NCI-H748 treated with DMSO at 0.1 percent for 48 hours (cell line): ENCODE results near the gene TTYH3.
"Not testable (repeated sequence)": the region's sequence is repeated elsewhere in the genome, so short reads cannot be mapped to it uniquely, and the experiment has no call there.

Experiments
- DNase-seq: peaks from one replicate; lab custom pipeline; 2025; lab: John Stamatoyannopoulos, UW

The TTYH3 gene

DNA sequence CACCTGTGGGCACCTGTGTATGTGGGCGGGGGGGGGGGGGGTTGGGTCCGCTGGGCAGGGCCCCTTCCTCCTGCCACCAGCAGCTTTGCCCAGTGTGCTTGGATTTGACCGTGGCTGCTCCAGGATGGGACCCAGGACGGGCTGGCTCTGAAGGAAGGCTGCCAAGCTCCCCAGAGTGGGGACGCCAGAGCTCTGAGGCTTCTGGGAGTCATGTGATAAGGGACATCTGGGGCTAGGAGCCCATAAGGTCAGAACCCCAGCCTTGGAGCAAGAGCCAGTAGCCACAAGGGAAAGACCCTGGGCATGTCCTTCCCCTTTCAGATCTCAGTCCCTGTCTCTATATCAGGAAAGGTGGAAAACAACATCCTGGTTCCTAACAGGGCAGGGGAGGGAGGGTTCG is 34.4 kb downstream of the TTYH3 start:
- DNase-seq, result no peak

DNA sequence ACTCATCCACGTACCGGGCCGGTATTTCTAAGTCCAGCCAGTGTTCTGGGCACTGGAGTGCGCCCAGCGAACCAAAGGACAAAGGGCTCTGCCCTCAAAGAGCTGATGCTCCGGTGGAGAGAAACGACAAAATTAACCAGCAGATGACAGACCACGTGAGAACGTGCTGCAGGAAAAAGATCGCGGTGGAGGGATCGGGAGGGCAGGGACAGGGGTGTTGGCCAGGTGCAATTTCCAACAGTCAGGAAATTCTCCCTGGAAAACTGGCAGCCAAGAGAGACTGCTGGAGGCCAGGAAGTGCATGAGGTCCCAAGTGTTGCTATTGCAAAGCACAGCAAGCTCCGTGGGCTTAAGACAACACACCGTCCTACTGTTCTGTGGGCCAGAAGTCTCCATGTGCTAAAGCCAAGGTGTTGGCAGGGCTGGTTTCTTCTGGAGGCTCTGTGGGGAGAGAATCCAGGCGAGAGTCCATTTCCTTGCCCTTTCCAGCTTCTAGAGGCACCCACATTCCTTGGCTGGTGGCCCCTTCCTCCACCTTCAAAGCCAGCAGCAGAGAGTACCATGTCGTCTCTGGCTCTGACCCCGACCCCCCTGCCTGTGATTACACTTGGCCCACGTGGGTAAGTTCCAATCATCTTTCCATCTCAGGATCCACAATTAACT is 34.9 kb downstream of the TTYH3 start:
- no peak for DNase-seq

DNA sequence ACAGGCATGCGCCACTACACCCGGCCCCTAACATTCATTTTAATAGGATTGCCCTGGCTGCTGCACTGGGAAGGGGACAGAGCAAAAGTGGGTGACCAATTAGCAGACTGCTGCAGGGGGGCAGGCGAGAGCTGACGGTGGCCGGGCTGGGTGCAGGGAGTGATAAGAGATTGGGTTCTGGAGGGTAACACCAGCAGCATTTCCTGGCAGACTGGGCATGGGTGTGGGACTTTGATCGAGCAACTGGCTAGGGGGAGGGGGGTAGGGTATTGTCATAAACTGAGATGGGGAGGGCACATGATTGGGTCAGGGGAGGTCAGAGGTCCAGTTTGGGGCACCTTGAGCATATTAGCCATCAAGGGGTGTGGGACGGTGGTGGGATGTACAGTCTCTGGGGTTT is 36.1 kb downstream of the TTYH3 start:
- no peak for DNase-seq

DNA sequence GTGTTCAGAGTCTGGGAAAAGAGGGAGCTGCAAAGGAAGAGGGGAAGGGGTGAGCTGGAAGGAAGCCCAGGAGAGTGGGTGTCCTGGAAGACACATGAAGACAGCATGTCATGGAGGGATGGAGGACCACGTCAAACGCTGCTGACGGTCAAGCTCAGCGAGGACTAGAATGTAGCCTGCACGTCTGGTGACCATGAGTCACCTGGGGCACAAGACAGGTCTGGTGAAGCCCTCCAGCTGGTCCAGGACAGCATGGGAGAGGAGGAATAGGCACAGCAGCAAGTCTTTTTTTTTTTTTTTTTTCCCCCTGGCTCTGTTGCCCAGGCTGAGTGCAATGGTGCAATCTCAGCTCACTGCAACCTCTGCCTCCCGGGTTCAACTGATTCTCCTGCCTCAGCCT is 36.6 kb downstream of the TTYH3 start:
- DNase-seq, result no peak

DNA sequence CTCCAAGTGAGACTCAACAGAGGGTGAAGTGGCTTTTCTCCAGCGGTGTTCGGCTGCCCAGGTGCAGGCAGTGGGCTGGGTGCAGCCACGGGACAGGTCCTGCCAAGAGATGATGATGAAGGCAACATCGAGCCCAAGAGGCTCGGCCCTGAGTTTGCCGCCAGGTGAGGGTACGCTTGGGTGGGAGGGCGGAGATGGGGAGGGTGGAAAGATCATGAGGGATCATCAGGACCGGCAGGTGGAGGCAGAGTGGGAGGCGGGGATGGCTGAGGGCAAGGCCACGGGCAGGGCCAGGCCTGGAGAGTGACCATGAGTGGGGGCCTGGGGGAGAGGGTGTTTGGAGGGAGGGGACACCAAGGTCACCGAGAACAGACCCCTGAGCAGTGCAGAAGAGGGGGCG is 38.4 kb downstream of the TTYH3 start:
- no peak for DNase-seq

DNA sequence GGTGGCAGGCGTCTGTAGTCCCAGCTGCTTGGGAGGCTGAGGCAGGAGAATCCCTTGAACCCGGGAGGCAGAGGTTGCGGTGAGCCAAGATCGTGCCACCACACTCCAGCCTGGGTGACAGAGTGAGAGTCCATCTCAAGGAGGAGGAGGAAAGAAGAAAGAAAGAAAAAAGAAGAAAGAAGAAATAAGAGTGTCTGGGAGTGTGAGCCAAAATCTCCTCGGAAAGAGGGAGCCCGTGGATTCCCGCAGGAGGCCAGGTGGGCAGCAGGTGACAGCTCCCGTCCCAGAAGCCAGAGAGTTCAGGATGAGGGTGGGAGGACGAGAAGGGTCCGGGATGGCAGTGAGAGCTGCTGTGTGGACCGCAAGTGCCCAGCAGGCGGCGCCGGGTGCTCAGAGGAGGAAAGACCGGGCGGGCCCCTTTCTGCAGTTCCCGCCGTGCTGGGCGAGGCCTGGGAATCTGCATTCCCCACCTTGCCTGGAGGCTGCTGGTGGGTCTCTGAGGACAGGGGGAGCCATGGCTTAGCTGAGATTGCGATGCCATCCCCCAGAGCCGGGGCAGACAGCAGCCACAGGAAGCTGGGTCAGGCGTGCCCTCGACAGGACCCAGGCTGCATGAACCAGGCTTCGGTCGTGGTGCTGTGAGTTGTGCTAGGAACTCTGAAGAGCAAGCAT is 39.1 kb downstream of the TTYH3 start:
- DNase-seq, result peak; percentile 17

DNA sequence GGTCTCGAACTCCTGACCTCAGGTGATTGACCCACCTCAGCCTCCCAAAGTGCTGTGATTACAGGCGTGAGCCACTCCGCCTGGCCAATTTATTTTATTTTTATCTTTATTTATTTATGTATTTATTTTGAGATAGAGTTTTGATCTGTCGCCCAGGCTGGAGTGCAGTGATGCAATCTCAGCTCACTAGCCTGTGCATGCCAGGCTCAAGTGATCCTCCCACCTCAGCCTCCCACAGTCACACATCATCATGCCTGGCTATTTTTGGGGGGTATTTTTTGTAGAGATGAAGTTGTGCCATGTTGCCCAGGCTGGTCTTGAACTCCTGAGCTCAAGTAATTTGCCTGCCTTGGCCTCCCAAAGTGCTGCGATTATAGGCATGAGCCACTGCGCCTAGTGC is 41.4 kb downstream of the TTYH3 start:
- not testable (repeated sequence) for DNase-seq

DNA sequence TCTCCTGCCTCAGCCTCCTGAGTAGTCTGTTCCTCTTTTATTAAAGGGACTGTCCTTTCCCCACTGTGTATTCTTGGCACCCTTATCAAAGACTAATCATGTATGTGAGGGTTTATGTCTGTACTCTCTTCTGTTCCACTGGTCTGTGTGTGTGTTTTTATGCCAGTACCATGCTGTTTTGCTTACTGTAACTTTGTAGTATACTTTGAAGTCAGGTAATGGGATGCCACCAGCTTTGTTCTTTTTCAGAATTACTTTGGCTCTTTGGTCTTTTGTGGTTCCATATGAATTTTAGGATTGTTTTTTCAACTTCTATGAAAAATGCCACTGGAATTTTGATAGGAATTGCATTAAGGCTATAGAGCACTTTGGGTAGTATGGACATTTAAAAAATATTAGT is 42.1 kb downstream of the TTYH3 start:
- DNase-seq, result no peak

DNA sequence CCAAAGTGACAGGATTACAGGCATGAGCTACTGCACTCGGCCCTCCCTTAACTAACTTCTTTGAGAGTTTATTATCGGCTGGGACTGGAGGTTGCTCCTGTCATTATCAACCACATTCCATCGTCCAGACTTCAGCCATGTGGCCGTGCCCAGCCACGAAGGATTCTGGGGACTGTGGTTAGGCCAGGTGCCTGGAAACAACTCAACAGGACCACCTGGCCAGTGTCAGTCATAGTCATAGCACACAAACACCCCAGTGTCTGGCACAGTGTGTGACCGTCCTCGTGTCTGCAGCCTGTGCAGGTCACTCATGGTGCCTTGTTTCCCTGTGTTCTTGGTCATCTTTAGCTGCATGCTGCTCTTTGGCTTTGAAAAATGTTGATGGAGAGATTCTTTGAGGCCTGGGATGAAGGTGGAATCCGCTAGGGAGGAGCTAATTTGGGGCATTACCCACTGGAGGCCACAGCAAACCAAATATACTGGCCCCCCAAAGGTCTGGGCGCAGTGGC is 43.5 kb downstream of the TTYH3 start:
- no peak for DNase-seq

DNA sequence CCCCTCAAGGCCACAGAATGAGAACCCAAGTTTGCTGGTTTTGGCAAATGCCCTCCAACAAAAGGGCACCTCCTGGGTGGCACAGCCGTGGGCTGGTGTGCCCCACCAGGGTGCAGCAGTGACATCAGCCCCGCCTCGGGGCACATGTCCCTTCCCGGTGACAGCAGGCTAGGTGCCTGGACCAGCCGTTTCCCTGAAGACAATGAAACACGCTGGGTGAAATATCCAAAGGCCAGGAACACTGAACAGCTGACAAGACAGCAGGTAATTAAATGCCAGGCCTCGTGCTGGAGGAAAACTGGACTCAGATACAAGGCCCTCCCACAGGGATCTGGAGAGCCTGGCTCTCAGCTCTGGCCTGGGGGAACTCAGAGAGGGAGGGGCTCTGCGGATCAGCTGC is 44.8 kb downstream of the TTYH3 start:
- not testable (repeated sequence) for DNase-seq

DNA sequence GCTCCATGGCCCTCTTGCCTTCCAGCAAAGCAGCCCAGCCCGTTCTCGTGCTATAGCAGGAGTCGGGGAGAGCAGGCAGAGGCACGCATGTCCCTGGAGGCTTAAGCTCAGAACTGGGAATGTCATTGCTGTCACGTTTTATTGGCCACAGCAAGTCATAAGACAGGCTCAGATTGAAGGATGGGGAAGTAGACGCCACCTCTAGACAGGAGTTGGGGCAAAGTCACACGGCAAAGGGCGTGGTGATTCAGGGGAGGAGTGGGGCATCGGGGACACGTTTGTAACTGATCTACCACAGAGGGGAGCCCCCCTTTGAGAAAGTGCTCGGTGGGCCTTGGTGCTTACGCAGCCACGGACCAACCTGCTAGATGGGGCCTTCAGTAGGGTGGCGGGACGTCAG is 46.7 kb downstream of the TTYH3 start:
- DNase-seq, result not testable (repeated sequence)

DNA sequence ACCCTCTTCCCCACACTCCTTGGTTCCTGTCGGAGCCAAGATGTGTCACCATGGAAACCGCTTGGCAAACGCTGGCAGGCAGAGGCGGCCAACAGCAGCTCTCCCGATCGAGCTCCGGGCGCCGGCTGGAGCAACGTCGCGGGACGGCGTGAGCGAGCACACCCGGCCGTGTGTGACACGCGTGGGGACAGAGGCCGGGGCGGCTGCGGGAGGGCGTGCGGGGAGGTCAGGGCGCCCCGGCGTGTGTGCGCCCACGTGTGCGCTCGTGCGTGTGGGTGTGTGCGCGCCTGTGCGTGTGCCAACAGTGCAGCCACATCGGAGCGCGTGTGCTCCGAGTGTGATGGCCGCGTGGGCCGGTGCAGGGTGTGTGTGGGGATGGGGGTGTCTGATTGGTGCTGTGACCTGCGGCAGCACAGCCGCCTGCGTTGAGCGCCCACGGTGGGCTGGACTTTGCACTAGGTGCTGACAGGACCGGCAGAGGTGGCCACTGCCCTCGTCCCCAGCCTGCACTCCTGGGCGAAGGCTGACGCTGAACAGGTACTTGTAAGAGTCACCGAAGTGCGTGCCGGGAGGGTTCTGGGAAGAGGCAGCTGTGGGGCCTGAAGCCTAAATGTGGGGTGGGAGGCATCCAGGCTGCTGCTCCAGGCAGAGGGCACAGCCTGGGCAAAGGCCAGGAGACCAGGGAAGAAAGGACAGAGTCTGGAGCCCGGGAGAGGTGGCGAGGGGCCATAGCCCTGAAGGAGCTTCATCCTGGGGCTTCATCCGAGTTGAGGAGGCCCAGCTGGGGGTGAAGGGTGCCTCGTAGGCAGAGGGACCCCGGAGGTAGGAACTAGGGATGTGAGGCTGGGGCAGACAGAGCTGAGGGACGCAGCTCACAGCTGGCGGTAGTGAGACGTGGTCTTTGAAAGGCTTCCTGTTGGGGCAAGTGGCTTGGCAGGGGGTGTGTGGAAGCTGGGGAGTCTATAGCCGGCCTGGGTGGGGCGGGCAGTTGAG is 47.6 kb downstream of the TTYH3 start:
- not testable (repeated sequence) for DNase-seq

DNA sequence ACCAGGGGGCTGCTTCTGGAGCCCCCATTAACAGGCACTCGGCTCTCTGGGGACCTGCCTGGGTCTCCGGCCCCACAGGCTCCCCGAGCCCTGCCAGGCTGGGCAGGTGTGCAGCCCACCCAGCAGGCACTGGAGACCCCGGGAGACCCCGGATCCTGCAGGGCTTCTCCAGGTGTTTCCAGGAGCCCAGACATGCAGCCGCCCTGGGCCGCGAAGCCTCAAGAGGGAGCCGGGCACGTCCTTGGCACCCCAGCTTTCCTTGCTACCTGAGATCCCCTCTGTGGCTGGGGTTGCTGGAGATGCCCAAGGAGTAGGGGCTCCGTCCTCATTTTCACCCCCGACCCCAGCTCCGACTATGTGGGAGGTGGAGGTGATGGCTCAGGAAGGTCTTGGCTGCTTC is 48.5 kb downstream of the TTYH3 start:
- no peak for DNase-seq

DNA sequence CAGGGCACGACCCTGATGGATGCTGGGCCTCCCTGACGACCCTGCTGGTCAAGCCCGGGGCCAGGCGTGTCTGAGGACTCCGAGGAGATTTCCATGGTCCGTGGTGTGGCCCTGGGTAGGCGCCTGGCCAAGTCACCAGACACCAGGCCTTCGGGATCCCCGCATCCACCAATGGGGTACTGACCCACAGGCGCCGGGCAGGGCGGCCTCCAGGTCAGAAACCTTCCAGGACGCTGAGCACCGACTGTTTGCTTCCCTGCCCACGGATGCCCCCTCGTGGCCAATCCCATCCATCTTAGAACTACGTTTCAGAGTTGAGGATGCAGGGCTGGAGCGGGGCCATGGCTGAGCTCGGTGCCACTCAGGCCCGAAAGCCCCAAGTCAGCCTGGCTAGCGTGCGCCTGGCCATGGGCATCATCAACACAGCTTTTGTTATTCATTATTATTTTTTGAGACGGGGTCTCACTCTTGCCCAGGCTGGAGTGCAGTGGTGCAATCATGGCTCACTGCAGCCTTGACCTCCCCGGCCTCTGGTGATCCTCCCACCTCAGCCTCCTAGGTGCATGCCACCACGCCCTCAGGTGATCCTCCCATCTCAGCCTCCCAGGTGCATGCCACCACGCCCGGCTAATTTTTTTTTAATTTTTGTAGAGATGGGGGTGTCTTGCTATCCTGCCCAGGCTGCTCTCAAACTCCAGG is 49.2 kb downstream of the TTYH3 start:
- DNase-seq, result no peak

DNA sequence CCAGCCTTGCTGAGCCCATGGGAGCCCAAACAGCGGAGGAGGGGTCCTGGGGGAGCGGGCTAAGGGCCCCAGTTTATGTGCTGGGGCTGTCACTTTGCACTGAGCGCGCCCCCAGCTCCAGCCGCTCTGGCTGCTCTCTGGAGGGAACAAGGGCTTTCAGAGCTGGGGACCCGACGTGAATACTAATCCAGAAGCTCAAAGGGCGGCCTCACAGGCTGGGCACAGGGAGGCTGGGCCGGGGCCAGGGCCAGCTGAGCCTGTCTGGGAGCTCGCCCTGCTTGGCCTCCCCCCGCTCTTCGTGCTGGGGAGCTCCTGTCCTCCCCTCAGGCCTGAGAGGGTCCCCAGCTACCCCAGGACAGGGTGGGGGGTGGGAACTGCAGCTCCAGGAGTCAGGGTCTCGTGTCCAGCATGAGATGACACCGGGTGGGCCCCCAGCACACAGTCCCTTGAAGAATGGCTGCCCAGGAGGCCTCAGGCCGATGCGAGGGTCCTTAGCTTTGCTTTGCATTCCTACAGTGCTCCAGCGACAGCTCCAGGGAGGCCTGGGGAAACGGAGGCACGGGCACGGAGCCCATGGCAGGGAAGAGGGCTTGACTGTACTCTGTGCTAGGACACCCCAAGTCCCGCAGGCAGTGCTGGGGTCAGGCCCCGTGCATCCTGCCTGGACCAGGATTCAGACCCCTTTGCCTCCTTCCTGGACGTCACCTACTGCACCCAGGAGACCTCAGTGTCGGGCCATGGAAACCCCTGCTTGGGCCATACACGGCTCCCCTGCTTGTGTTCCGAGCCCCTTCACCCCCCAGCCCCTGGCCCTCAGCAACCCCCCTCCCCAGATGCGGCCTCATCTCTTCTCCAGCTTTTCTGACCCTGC is 50.4 kb downstream of the TTYH3 start:
- DNase-seq, result no peak

DNA sequence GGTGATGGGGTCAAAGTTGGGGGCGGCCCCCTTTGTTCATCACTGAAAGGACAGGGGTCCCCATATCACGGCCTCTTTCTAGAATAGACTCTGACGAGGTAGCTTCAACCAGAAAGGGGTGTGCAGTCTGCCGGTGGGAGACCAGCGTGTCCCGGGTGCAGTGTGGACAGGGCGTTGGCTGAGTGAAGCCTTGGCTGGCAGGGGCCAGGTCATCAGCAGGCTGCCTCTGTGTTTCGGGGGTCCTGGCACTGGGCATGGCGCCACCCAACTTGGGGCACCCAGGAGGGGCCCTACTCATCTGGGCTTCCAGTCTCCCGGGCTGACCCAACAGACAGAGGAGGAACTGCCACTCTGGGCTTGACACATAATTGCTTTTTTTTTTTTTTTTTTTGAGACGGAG is 52.7 kb downstream of the TTYH3 start:
- no peak for DNase-seq

DNA sequence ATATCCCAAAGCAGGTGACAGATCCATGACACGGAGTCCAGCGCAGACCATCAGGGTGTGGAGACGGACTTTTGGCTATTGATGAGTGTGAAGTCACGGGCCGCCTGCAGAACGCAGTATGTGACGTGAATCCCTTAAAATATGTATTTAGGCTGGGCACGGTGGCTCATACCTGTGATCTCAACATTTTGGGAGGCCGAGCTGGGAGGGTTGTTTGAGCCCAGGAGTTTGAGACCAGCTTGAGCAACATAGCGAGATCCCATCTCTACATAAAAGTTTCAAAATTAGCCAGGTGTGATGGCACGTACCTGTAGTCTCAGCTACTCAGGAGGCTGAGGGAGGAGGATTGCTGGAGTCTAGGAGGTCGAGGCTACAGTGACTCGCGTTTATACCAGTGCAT is 54.3 kb downstream of the TTYH3 start:
- no peak for DNase-seq

DNA sequence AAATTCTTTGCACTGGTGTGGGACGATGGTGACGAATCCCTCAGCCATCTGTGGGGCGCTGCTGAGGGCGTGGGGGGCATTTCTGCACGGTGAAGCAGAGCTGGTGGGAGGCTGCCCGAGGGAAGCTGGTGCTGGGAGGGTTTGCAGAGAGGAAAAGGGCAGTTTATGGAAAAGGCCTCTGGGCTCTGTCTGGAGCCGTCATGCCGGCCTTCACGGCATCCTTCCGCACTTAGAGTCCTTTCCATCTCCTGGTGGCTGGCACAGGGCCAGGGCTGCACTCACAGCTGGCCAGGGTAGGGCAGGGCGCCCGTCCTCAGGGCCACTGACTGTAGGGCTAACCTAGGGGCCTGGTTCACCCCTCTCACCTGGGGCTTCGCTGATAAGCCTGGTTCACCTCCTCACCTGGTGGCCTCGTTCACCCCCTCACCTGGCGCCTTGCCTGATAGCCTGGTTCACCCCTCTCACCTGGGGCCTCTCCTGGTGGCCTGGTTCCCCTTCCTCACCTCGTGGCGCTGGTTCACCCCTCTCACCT is 55.6 kb downstream of the TTYH3 start:
- no peak for DNase-seq

DNA sequence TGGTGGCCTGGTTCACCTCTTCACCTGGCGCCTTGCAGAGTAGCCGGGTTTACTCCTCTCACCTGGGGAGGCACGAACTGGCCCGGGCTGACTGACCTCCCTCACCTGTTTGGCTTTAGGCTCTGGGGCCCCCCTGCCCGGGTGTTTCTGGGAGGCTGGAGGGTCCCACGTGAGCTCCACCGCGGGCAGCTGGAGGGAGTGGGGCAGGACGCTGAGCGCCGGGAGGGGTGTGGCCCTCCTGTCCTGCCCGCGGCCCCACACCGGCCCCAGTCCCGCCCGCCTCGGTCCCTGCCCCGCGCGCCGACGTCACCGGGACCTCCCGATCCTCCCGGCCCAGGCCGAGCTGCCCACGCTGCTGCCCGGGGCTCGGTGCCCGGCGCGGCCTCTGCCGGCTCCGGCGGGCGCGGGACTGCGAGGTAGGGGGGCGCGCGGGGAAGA is 56.1 kb downstream of the TTYH3 start, which contains the start of gene AMZ1:
TSS of gene AMZ1 (plus strand) at position 322 of the 438 bp plus-strand sequence. CDS start 12,250 bp downstream, outside the sequence.
- no peak for DNase-seq
